Measurements from ENCODE around the gene CEP57L1. TPM values are rescaled to one million over a fixed set of nuclear protein-coding genes. Genes with fewer than 3 reads are reported as not detected.
"Not testable (repeated sequence)": the region's sequence is repeated elsewhere in the genome, so short reads cannot be mapped to it uniquely, and the experiment has no call there.

CEP57L1 gene
- total and polyA plus RNA-seq, 3 experiments from 2014 or later: 7.8 to 19.1 (median 18.6) TPM

GRCh38 chr6:109112663-109113062 is 17.4 kb downstream of the CEP57L1 start:
- H3K36me3 ChIP-seq (ENCODE audit: insufficient read depth, low read length); H3K4me1 ChIP-seq (ENCODE audit: insufficient read depth, low read length); H3K9me3 Mint-ChIP-seq; DNase-seq; H3K4me3 Mint-ChIP-seq; H3K27ac ChIP-seq (ENCODE audit: low read depth, low read length); CTCF ChIA-PET; H3K4me3 ChIP-seq (ENCODE audit: low read length); H3K27ac Mint-ChIP-seq; H3K27me3 ChIP-seq (ENCODE audit: insufficient read depth, low read length, poor library complexity, severe bottlenecking); POLR2A ChIA-PET; H3K4me1 Mint-ChIP-seq; H3K27me3 Mint-ChIP-seq; H3K9me3 ChIP-seq (ENCODE audit: low read length): not testable (repeated sequence)
- peaks cover 2 to 16% (median 7%) of the 10 kb centered on the region in 3 donors for H3K36me3 Mint-ChIP-seq

DNA sequence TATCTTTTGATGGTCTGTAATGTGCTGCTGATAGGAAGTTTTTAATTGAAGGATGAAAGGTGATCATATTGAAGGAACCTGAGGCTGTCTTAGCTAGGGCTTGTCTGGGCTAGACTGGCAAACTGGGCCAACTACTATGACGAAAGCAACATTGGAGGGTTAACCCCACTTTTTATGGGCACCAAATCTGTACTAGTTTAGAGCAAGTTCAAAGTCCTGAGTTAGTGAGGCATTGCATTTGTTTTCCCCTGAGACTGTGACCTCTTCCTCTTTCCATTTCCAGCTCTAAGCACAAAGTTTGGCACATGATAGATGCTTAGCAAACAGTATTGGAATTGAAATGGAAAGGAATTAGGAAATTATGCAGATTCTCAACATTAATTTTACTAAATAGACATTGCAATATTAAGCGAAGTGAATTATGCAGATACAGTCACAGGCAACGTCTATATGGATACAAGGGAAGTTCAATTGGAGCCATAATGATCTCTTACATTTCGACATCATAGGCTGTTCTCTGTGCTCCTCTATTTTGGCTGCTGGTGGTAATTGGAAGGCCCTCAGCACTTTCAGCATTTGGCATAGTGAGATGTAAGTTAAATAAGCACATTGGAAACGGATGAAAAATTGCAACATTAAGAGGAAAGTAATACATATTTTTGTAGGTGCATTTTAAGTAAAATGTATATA is 22.2 kb downstream of the CEP57L1 start:
- H3K4me1 Mint-ChIP-seq: peaks cover 10 to 18% (median 15%) of the 10 kb centered on the region in 3 donors
- POLR2A ChIA-PET: no interaction called here
- H3K9me3 Mint-ChIP-seq: no peaks in the 10 kb centered on the region
- no peaks in the 10 kb centered on the region for H3K4me1 ChIP-seq (ENCODE audit: insufficient read depth, low read length)
- H3K36me3 Mint-ChIP-seq: no peaks in the 10 kb centered on the region
- no peak overlapping the region for H3K27ac ChIP-seq (ENCODE audit: low read depth, low read length)
- H3K27ac Mint-ChIP-seq: no peak overlapping the region
- no peak overlapping the region for H3K4me3 Mint-ChIP-seq
- no peak for DNase-seq
- H3K27me3 ChIP-seq (ENCODE audit: insufficient read depth, low read length, poor library complexity, severe bottlenecking): no peaks in the 10 kb centered on the region
- CTCF ChIA-PET: no interaction called here
- H3K36me3 ChIP-seq (ENCODE audit: insufficient read depth, low read length): no peaks in the 10 kb centered on the region
- no peak overlapping the region for H3K4me3 ChIP-seq (ENCODE audit: low read length)
- H3K9me3 ChIP-seq (ENCODE audit: low read length): no peaks in the 10 kb centered on the region
- peaks cover 0 to 4% of the 10 kb centered on the region in 2 donors for H3K27me3 Mint-ChIP-seq

GRCh38 chr6:109118337-109118736 is 23.0 kb downstream of the CEP57L1 start:
- H3K27ac ChIP-seq (ENCODE audit: low read depth, low read length): no peak overlapping the region
- ChIA-PET CTCF (interaction anchor here (1.1 kb wide), 1 partner anchor 42 kb away, joined by 3 read pairs; no protein-coding TSS in a partner anchor), POLR2A (no interaction called here)
- H3K4me3 Mint-ChIP-seq: no peak overlapping the region
- H3K9me3 ChIP-seq (ENCODE audit: low read length): no peaks in the 10 kb centered on the region
- no peaks in the 10 kb centered on the region for H3K9me3 Mint-ChIP-seq
- H3K27ac Mint-ChIP-seq: no peak overlapping the region
- no peaks in the 10 kb centered on the region for H3K27me3 ChIP-seq (ENCODE audit: insufficient read depth, low read length, poor library complexity, severe bottlenecking)
- no peaks in the 10 kb centered on the region for H3K36me3 ChIP-seq (ENCODE audit: insufficient read depth, low read length)
- H3K4me1 ChIP-seq (ENCODE audit: insufficient read depth, low read length): no peaks in the 10 kb centered on the region
- peaks cover 8 to 15% (median 14%) of the 10 kb centered on the region in 3 donors for H3K4me1 Mint-ChIP-seq
- no peak for DNase-seq
- H3K36me3 Mint-ChIP-seq: no peaks in the 10 kb centered on the region
- H3K4me3 ChIP-seq (ENCODE audit: low read length): no peak overlapping the region
- peaks cover 0 to 1% of the 10 kb centered on the region in 2 donors for H3K27me3 Mint-ChIP-seq

- peaks cover 0 to 1% of the 10 kb centered on the region in 2 donors for H3K27me3 Mint-ChIP-seq
- CTCF ChIA-PET: interaction anchor here (1.1 kb wide), 1 partner anchor 43 kb away, joined by 3 read pairs; no protein-coding TSS in a partner anchor
- H3K27ac ChIP-seq (ENCODE audit: low read depth, low read length): no peak overlapping the region
- H3K9me3 Mint-ChIP-seq: no peaks in the 10 kb centered on the region
- no peak for DNase-seq
- H3K9me3 ChIP-seq (ENCODE audit: low read length): no peaks in the 10 kb centered on the region
- no peaks in the 10 kb centered on the region for H3K36me3 ChIP-seq (ENCODE audit: insufficient read depth, low read length)
- H3K4me1 Mint-ChIP-seq: peaks cover 8 to 15% (median 14%) of the 10 kb centered on the region in 3 donors
- POLR2A ChIA-PET: no interaction called here
- H3K27ac Mint-ChIP-seq: peak overlapping the region in 1 of 8 donors; percentile 22
- no peaks in the 10 kb centered on the region for H3K27me3 ChIP-seq (ENCODE audit: insufficient read depth, low read length, poor library complexity, severe bottlenecking)
- H3K4me1 ChIP-seq (ENCODE audit: insufficient read depth, low read length): no peaks in the 10 kb centered on the region
- H3K4me3 ChIP-seq (ENCODE audit: low read length): no peak overlapping the region
- no peaks in the 10 kb centered on the region for H3K36me3 Mint-ChIP-seq
- no peak overlapping the region for H3K4me3 Mint-ChIP-seq
Observed at GRCh38 chr6:109118871-109119354, 23.6 kb downstream of the CEP57L1 start.

DNA sequence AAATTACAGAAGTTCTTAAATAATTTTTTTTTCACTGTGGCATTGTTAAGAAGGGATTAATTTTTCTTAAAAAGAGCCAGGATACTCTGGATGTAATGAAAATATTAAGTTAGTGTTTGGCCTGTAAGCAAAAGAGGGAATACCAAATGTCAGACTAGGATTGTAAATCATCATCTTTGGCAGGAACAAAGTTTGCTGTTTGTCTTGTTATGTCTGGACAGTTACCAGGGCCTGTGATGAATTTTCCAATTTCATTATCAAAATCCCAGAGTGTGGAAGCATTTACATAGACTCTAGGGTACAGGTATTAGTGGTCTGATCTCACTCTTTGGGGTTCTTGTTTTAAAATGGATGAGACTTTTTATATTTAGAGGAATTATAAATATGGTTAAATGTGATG is 26.1 kb downstream of the CEP57L1 start:
- POLR2A ChIA-PET: no interaction called here
- no peaks in the 10 kb centered on the region for H3K36me3 ChIP-seq (ENCODE audit: insufficient read depth, low read length)
- Mint-ChIP-seq H3K9me3 (no peaks in the 10 kb centered on the region), H3K36me3 (peaks cover 0 to 1% (median 0%) of the 10 kb centered on the region in 3 donors), H3K27ac (no peak overlapping the region), H3K27me3 (no peaks in the 10 kb centered on the region), H3K4me3 (peak overlapping the region in 1 of 7 donors; percentile 13), H3K4me1 (peaks cover 8 to 15% (median 14%) of the 10 kb centered on the region in 3 donors)
- CTCF ChIA-PET: no interaction called here
- no peaks in the 10 kb centered on the region for H3K4me1 ChIP-seq (ENCODE audit: insufficient read depth, low read length)
- H3K4me3 ChIP-seq (ENCODE audit: low read length): no peak overlapping the region
- DNase-seq: no peak
- H3K9me3 ChIP-seq (ENCODE audit: low read length): no peaks in the 10 kb centered on the region
- H3K27me3 ChIP-seq (ENCODE audit: insufficient read depth, low read length, poor library complexity, severe bottlenecking): no peaks in the 10 kb centered on the region
- no peak overlapping the region for H3K27ac ChIP-seq (ENCODE audit: low read depth, low read length)

DNA sequence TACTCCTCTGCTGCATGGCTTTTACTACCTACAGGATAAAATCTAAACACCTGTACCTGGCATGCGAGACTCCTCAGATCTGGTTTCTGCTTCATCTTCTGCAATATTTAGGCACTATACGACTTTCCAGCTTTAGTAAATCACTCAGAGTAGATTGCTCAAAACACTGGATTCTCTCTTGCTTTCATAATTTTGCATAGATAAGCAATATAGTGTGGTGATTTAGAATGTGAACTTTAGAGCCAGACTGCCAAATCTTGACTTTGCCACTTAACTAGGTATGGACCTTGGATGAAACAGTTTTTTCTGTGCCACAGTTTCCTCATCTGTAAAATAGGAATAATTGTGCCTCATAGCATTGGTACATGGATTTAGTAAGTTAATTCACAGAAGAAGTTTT is 28.9 kb downstream of the CEP57L1 start:
- Mint-ChIP-seq H3K27ac (no peak overlapping the region), H3K4me1 (peaks cover 8 to 15% (median 14%) of the 10 kb centered on the region in 3 donors), H3K9me3 (no peaks in the 10 kb centered on the region), H3K36me3 (peaks cover 0 to 2% (median 2%) of the 10 kb centered on the region in 3 donors), H3K4me3 (no peak overlapping the region), H3K27me3 (no peaks in the 10 kb centered on the region)
- Histone ChIP-seq H3K4me3 (ENCODE audit: low read length) (no peak overlapping the region), H3K36me3 (ENCODE audit: insufficient read depth, low read length) (no peaks in the 10 kb centered on the region), H3K27ac (ENCODE audit: low read depth, low read length) (no peak overlapping the region), H3K27me3 (ENCODE audit: insufficient read depth, low read length, poor library complexity, severe bottlenecking) (no peaks in the 10 kb centered on the region), H3K9me3 (ENCODE audit: low read length) (no peaks in the 10 kb centered on the region), H3K4me1 (ENCODE audit: insufficient read depth, low read length) (no peaks in the 10 kb centered on the region)
- CTCF ChIA-PET: no interaction called here
- POLR2A ChIA-PET: no interaction called here
- DNase-seq: no peak

GRCh38 chr6:109125504-109125903 is 30.2 kb downstream of the CEP57L1 start:
- H3K9me3 ChIP-seq (ENCODE audit: low read length): no peaks in the 10 kb centered on the region

GRCh38 chr6:109130065-109130464 is 34.8 kb downstream of the CEP57L1 start:
- CTCF ChIA-PET: interaction anchor here (0.6 kb wide), 1 partner anchor 286 kb away, joined by 5 read pairs; no protein-coding TSS in a partner anchor

More at GRCh38 chr6:109125504-109125903, 30.2 kb downstream of the CEP57L1 start:
- Mint-ChIP-seq H3K4me1 (peaks cover 4 to 13% (median 8%) of the 10 kb centered on the region in 3 donors), H3K9me3 (no peaks in the 10 kb centered on the region), H3K27me3 (no peaks in the 10 kb centered on the region), H3K36me3 (peaks cover 0 to 7% (median 2%) of the 10 kb centered on the region in 3 donors), H3K4me3 (no peak overlapping the region), H3K27ac (no peak overlapping the region)
- no peaks in the 10 kb centered on the region for H3K4me1 ChIP-seq (ENCODE audit: insufficient read depth, low read length)
- DNase-seq: no peak
- H3K4me3 ChIP-seq (ENCODE audit: low read length): no peak overlapping the region
- no peaks in the 10 kb centered on the region for H3K27me3 ChIP-seq (ENCODE audit: insufficient read depth, low read length, poor library complexity, severe bottlenecking)
- POLR2A ChIA-PET: interaction anchor here (0.6 kb wide), 1 partner anchor 118 kb away, joined by 9 read pairs; no protein-coding TSS in a partner anchor
- H3K36me3 ChIP-seq (ENCODE audit: insufficient read depth, low read length): no peaks in the 10 kb centered on the region
- CTCF ChIA-PET: no interaction called here
- no peak overlapping the region for H3K27ac ChIP-seq (ENCODE audit: low read depth, low read length)

More at GRCh38 chr6:109130065-109130464, 34.8 kb downstream of the CEP57L1 start:
- no peak overlapping the region for H3K27ac ChIP-seq (ENCODE audit: low read depth, low read length)
- Mint-ChIP-seq H3K36me3 (peaks cover 2 to 13% (median 7%) of the 10 kb centered on the region in 3 donors), H3K9me3 (peaks cover 0 to 2% (median 0%) of the 10 kb centered on the region in 5 donors), H3K27ac (no peak overlapping the region), H3K27me3 (no peaks in the 10 kb centered on the region), H3K4me1 (peaks cover 0 to 4% (median 1%) of the 10 kb centered on the region in 3 donors), H3K4me3 (no peak overlapping the region)
- H3K27me3 ChIP-seq (ENCODE audit: insufficient read depth, low read length, poor library complexity, severe bottlenecking): no peaks in the 10 kb centered on the region
- H3K36me3 ChIP-seq (ENCODE audit: insufficient read depth, low read length): no peaks in the 10 kb centered on the region
- POLR2A ChIA-PET: no interaction called here
- H3K4me1 ChIP-seq (ENCODE audit: insufficient read depth, low read length): no peaks in the 10 kb centered on the region
- no peak for DNase-seq
- H3K4me3 ChIP-seq (ENCODE audit: low read length): no peak overlapping the region
- H3K9me3 ChIP-seq (ENCODE audit: low read length): no peaks in the 10 kb centered on the region
